COR-L47 (cell line): ENCODE data around the gene ADM2.
"Not testable (repeated sequence)": the region's sequence is repeated elsewhere in the genome, so short reads cannot be mapped to it uniquely, and the experiment has no call there.

Experiments
- DNase-seq: peaks from one replicate; lab custom pipeline; 2025; lab: John Stamatoyannopoulos, UW

ADM2 gene

GRCh38 chr22:50525858-50526107 lies 44.4 kb downstream of the ADM2 start:
- DNase-seq, result no peak

- peak; percentile 71 for DNase-seq
Observed at GRCh38 chr22:50526108-50526833, 44.9 kb downstream of the ADM2 start.

DNA sequence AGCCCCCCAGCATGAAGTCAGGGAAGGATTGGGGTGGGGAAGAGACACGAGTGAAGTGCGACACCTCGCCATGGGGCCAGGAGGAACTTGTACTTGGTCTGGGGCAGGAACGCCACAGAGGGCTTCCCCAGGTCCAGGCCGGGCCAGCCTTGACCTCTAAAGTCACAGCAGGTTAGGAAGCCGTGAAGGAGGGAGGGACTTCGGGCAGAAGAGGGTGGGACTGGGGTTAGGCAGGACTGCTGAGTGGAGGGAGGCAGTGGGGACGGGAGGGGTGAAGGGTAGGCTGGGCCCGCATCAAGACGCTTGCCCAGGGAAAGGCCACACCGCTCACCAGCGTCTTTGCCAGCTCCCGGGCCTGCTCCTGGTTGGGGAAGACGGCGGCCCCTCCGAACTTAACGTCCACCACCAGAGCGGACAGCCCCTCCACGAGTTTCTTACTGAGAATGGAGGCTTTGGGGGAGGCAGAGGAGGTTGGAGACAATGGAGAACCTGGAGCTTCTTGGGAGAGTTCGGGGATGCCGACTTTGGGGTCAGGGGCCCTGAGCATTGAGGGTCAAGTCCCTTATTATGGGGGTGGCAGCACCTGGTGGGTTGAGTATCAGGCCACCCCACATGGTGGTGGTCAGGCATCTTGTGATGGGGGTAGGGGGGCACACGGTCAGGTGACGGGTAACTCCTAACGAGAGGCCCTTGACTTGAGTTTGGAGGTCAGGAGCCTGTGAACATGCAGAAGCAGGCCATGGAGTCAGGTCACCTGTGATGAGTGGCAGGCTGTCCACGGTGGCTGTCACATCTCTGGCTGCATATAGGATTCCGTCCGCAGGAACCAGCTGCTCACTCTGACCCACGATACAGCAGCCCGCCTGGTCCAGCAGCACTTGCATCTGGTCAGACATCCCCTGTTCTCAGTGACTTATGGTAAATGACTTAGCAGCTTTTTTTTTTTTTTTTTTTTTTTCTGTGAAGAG lies 45.8 kb downstream of the ADM2 start:
- no peak for DNase-seq

DNA sequence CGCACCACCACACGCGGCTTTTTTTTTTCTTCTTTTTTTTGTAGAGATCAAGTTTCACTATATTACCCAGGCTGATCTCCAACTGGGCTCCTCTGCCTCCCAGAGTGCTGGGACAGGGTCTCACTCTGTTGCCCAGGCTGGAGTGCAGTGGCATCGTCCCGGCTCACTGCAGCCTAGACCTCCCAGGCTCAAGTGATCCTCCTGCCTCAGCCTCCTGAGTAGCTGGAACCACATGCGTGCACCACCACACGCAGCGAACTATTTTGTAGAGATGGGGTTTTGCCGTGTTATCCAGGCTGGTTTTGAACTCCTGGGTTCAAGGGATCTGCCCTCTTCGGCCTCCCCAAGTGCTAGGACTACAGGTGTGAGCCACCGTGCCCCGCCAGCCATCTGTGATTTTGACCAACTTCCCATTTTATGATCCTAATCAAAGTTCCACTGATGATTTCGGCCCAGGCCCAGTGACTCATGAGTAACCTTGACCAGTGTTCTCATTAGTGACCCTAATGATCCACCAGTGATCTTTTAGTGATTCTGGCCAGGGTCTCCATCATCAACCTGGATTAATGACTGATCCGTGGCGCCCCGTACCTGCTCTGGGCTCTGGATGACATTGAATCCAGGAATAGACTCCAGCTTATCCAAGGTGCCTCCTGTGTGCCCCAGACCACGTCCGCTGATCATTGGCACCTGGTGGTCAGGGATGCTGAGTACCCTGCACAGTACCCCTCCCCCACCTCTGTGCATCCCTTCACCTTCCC lies 46.8 kb downstream of the ADM2 start:
- no peak for DNase-seq

DNA sequence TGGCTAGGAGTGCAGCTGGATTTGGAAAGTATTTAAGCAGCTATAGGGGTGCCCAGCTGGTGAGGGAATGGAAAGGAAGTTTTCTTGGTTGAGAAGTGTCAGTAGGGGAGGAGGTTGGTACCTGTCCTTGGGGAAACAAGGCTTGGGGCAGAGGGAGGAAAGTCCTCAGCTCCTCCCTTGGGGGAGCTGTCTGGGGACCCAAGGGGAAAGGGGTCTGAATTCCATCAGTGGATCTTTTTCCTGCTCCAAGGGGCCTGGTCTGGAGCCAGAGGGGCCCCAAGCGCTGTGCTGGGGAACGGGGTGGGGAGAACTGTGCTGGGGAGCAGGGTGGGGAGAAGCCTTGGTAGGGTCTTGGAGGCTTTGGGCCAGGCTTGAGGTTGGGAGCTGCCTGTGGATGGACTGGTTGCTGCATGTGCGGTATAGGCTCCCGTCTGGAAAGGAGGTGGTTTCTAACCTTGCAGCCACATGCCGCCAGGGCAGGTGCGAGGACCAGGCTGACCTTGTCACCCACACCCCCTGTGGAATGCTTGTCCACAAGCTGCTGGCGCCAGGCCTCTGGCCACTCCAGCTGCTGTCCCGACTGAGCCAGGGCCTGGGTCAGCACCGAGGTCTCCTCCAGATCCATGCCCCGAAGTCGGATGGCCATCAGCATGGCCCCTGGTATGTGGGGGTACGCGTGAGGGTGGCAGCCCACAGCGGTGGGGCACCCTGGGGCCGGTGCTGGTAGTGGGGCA lies 47.5 kb downstream of the ADM2 start:
- no peak for DNase-seq

DNA sequence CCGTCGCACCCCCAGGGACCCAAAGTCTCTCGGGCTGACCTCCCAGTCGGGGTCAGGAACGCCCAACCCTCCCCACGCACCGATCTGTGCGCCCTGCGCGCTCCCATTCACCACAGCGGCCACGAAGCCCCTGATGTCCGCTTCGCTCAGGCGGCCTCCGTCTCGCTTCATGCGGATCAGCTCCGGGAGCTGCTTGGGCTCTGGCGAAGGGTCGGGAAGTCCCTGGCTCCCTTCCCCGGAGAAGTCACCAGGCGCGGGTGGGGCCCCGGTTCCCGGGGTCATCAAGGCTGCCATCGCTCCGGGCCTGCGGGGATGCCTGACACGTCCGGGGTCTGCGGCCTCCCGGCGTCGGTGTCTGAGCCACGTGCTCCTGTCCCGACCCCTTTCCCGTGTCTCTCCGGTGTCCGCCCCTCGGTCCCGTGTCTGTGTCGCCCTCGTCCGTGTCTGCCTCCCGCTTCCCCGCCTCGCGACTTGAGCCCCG lies 48.1 kb downstream of the ADM2 start:
- no peak for DNase-seq

- DNase-seq, result no peak
Observed at GRCh38 chr22:50529897-50530579, 48.7 kb downstream of the ADM2 start, which contains the start of gene TYMP. Gene TYMP, minus strand, starts transcription at chr22:50530012. Its CDS starts 303 bp downstream, at chr22:50529709.

- DNase-seq, result no peak
Observed at GRCh38 chr22:50530580-50530876, 49.2 kb downstream of the ADM2 start.

DNA sequence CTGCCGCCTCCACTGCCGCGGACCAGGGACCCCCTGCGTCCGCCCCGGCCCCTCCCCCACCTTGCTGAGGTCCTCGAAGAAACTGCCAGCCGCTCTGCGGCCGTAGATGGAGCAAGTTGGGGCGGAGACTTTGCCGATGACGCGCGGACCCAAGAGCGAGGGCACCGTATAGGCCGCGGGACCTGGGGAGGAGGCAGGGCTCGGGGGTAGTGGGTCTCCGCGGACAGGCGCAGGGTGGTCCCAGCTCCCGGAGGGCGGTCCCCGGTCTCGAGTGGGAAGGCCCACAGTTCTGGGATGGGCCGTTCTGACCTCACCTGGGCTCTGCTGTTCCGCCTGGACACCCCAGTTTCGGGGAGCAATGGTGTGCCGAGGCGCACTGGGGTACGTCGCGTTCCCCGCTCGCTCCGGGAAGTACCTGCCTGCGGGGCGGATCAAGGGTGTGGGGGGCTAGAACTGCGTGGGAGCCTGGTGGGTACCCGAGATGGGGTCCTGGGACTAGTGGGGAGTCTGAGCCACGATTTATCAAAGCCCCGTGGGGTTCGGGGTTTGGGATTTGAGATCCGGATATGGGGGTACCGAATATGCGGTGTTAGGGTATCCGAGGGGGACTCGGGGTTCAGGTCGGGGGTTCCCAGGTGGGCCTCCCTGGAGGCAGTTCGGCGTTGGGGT lies 49.7 kb downstream of the ADM2 start:
- DNase-seq, result peak; percentile 31

- DNase-seq, result no peak
Observed at GRCh38 chr22:50531546-50531961, 50.2 kb downstream of the ADM2 start.

- no peak for DNase-seq
Observed at GRCh38 chr22:50531962-50532674, 50.8 kb downstream of the ADM2 start.

GRCh38 chr22:50532824-50533796 lies 51.8 kb downstream of the ADM2 start:
- DNase-seq, result no peak

GRCh38 chr22:50533856-50534711 lies 52.7 kb downstream of the ADM2 start:
- DNase-seq, result not testable (repeated sequence)

DNA sequence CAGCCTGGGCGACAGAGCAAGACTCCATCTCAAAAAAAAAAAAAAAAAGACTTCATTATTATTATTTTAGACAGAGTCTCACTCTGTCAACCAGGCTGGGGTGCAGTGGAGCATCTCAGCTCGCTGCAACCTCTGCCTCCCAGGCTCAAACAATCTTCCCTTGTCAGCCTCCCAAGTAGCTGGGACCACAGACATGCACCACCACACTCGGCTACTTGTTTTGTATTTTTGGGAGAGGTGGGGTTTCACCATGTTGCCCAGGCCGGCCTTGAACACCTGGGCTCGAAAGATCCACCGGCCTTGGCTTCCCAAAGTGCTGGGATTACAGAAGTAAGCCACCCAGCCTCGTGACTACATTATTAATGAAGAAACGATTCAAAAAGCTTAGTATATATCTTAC lies 53.8 kb downstream of the ADM2 start:
- no peak for DNase-seq
